ENCODE data around the gene ZNF516.

ZNF516 gene

DNA sequence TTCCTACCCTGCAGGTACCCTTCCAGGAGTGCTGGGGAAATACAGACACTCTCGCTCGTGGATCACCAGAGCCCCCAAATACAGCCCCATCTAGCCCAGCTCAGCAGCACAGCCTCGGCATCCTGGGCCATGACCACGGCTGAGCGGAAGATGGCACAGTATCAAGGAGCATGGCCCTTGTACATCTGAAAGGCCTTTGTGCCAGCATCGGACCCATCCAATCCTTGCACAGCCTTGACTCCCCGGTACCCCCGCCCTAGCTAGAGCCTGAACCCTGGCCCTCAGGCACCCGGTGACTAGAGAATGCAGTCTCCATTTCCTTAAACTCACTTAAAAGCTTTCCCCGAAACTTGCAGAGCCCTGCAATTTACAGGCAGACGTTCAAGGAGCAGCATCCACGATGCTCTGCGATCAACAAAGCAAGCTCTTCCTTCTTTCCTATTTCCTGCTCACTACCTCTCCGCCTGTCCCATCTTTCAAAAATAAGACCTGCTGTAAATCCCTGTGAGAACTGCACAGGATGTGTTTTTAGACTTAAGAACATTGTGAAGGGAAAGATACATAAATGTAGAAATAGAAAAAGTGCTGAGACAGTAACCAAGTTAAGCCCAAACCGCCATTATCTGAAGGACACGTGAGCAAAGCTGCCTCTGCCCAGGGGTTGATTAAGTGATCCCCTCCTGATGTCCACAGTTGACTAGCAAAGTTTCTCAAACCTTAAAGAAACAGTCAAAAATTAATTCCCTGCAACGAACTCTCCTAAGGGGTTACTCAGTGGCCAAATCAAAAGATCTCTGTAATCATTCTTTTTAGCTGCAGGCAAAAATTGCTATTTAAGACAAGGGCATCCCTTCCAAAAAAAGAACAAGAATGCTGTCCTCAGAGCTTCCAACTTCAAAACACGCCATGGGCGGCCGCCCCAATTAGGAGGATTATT lies 48.5 kb downstream of the ZNF516 start:
- Histone ChIP-seq H3K27me3 (ENCODE audit: insufficient read depth, poor library complexity, severe bottlenecking) (no peaks in the 10 kb centered on the region), H3K4me1 (ENCODE audit: insufficient read depth, poor library complexity, severe bottlenecking) (peaks cover 28% of the 10 kb centered on the region), H3K36me3 (ENCODE audit: low read depth) (peaks cover 4% of the 10 kb centered on the region; the same call in 1 of the 2 replicates), H3K4me3 (ENCODE audit: severe bottlenecking) (no peak overlapping the region), H3K27ac (ENCODE audit: poor library complexity, severe bottlenecking) (peak overlapping the region; percentile 69), H3K9me3 (ENCODE audit: severe bottlenecking) (no peaks in the 10 kb centered on the region)
- TF ChIP-seq CTCF (IDR thresholded peaks at IDR 0.05; ENCODE audit: poor library complexity, severe bottlenecking), result no peak
- no peak for DNase-seq (ENCODE audit: low spot score)
- no peak for ATAC-seq (ENCODE audit: low read depth)

DNA sequence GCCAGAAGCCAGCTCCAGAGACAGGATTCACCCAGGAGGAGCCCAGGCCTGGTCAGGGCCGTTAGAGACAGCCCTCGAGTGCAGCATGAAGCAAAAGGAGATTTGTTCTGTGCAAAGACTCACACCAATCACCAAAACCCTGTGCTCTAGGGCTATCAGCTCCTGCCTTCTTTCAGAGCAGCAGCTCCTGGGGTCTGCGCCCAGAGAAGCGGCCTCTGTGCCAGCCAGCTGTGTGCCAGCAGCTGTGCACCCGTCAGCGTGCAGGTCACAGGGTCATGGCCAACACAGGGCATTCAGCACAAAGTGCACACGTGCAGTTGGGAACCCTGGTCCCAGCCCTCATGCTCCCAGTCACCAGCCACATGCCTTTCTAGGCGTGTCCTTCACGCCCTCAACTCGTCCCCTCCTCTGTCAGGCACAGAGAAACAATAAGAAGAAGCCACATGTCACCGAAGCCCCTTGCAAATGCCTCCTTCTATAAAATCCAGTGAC lies 49.3 kb downstream of the ZNF516 start:
- no peaks in the 10 kb centered on the region for H3K9me3 ChIP-seq (ENCODE audit: severe bottlenecking)
- H3K36me3 ChIP-seq (ENCODE audit: low read depth), result peaks cover 8% of the 10 kb centered on the region; the same call in 1 of the 2 replicates
- peaks cover 28% of the 10 kb centered on the region for H3K4me1 ChIP-seq (ENCODE audit: insufficient read depth, poor library complexity, severe bottlenecking)
- H3K4me3 ChIP-seq (ENCODE audit: severe bottlenecking), result no peak overlapping the region
- no peak for TF ChIP-seq CTCF (IDR thresholded peaks at IDR 0.05; ENCODE audit: poor library complexity, severe bottlenecking)
- ATAC-seq (ENCODE audit: low read depth), result peak; percentile 39; the same call in 2 of the 3 replicates
- peak overlapping the region; percentile 69 for H3K27ac ChIP-seq (ENCODE audit: poor library complexity, severe bottlenecking)
- H3K27me3 ChIP-seq (ENCODE audit: insufficient read depth, poor library complexity, severe bottlenecking), result no peaks in the 10 kb centered on the region
- DNase-seq (ENCODE audit: low spot score), result no peak

- Histone ChIP-seq H3K36me3 (ENCODE audit: low read depth) (peaks cover 13% of the 10 kb centered on the region), H3K4me3 (ENCODE audit: severe bottlenecking) (no peak overlapping the region), H3K9me3 (ENCODE audit: severe bottlenecking) (no peaks in the 10 kb centered on the region), H3K27me3 (ENCODE audit: insufficient read depth, poor library complexity, severe bottlenecking) (no peaks in the 10 kb centered on the region), H3K27ac (ENCODE audit: poor library complexity, severe bottlenecking) (peak overlapping the region; percentile 69), H3K4me1 (ENCODE audit: insufficient read depth, poor library complexity, severe bottlenecking) (peaks cover 28% of the 10 kb centered on the region)
- no peak for TF ChIP-seq CTCF (IDR thresholded peaks at IDR 0.05; ENCODE audit: poor library complexity, severe bottlenecking)
- ATAC-seq (ENCODE audit: low read depth) (peak; percentile 79), DNase-seq (ENCODE audit: low spot score) (no peak)
Measured at GRCh38 chr18:76445275-76445674, 49.8 kb downstream of the ZNF516 start.

DNA sequence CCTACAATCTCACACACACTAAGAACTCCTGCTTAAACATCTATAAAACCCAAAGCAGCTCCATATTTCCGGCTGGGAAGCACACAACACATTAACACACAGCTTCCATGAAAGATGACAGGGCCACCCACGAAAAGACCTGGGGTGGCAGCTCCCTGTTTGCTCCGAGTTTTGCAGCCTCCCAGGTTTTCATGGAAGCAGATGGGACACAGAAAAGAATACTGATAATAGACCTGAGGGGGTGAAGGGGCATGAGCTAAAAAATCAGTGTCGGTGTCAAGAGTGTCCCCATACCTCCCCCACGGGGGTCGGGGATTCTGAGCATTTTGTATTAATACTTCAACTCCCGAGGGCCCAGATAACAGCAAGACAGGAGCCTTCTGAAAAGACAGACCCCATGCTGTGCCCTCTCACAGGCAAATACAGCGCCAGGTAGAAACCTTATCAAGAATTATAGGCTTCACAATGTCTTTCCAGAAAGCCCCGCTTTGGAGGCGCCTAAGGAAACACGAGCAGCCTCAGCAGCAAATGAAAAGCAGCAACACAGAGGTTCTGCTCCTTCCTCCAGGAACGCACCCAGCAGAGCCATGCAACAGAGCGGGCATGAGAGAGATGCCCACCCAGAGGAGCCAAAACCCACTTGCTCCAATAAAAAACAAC lies 50.5 kb downstream of the ZNF516 start:
- Histone ChIP-seq H3K9me3 (ENCODE audit: severe bottlenecking) (no peaks in the 10 kb centered on the region), H3K4me1 (ENCODE audit: insufficient read depth, poor library complexity, severe bottlenecking) (peaks cover 24% of the 10 kb centered on the region), H3K4me3 (ENCODE audit: severe bottlenecking) (no peak overlapping the region), H3K36me3 (ENCODE audit: low read depth) (peaks cover 20% of the 10 kb centered on the region), H3K27ac (ENCODE audit: poor library complexity, severe bottlenecking) (peak overlapping the region; percentile 69), H3K27me3 (ENCODE audit: insufficient read depth, poor library complexity, severe bottlenecking) (no peaks in the 10 kb centered on the region)
- TF ChIP-seq CTCF (IDR thresholded peaks at IDR 0.05; ENCODE audit: poor library complexity, severe bottlenecking), result no peak
- DNase-seq (ENCODE audit: low spot score), result no peak
- no peak for ATAC-seq (ENCODE audit: low read depth)

All from RWPE2 (cell line).